NT2/D1 (cell line): ENCODE results near the gene MED13.

Source experiments
- YY1 ChIP-seq: IDR thresholded peaks from 2 replicates; pipeline ENCODE4 v1.6.1; 2011; ENCODE audit not compliant: insufficient read length, insufficient read depth
- ZNF274 ChIP-seq: IDR thresholded peaks from 2 replicates; pipeline ENCODE4 v1.6.1; 2011; ENCODE audit warnings: mild to moderate bottlenecking, low read depth, low read length

DNA sequence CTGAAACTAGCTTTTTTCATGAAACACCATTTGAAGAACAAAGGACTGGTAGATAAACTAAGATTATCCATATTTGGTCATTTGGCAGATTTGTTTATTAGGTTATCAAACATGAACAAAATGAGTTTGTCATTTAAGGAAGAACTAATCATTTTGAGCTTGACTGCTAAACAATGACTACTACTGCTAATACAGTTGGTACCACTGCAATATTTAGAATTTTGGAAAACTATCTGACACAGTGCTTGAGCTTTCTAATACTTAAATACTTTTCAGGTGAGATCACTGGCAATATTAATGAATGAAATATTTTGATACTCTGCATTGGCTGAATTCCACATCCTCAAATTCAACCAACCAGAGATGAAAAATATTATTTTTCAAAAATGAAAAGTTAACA is 47.2 kb downstream of the MED13 start:
- no peak for TF ChIP-seq YY1
- TF ChIP-seq ZNF274 = no peak
